Stimulated activated CD8-positive, alpha-beta memory T cell treated with anti-CD3 and anti-CD28 coated beads, Interleukin-2, amount 100 ng/mL, for 1 hour (primary cell): ENCODE results near the gene TFF3.

Experiments
- DNase-seq, 2 donors: peaks; one replicate each; pipeline ENCODE4 v3.0.0-alpha.2; 2020; ENCODE audit warnings: low read depth in 2 of 2

The TFF3 gene, protein sequence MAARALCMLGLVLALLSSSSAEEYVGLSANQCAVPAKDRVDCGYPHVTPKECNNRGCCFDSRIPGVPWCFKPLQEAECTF

GRCh38 chr21:42315296-42315891, at the start of gene TFF3:
Gene TFF3, minus strand, starts transcription at chr21:42315409. Its CDS starts 35 bp downstream, at chr21:42315374.
- DNase-seq = no peak

- DNase-seq = no peak
Measured at GRCh38 chr21:42364304-42364865, 49.2 kb upstream of the TFF3 start.

GRCh38 chr21:42363312-42363711, 48.1 kb upstream of the TFF3 start:
- no peak for DNase-seq

- no peak for DNase-seq
Measured at GRCh38 chr21:42362700-42363099, 47.5 kb upstream of the TFF3 start.

- no peak for DNase-seq
Measured at GRCh38 chr21:42362198-42362597, 47.0 kb upstream of the TFF3 start.

DNA sequence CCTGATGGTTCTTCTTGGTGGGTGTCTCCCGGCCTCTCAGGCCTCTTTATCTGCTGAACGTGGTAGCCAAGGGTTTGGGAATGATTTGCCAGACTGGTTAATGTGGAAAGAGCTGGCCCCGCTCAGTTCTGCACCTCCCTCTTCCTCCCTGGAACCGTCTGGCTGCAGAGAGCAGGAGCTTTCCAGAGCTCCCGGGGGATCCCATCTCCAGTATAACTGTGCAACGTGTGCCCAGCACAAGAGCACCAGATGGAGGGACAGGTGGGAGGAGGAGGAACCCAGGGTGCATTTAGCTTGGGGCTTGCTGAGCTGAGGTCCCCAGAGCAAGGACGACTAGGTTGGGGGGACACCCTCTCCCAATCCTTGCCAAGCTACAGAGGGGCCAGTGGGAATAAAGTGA, 46.1 kb upstream of the TFF3 start:
- DNase-seq = no peak

DNA sequence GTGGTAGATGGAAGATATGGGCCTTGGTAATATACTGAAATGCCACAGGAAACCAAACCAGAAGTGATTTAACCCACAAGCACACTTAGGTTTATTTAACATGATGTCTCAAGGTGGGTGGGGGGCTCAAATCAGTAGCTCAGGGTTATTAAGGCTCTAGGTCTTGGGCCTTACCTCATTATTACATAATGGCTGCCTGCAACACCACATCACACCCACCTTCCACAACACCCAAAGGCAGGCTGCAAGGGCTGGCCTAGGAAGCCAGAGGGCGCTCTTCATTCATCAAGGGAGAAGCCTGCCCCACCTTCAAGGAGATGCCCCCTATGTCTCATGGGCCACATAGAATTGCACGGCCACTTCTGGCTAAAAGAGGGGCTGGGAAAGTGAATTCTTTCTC, 45.1 kb upstream of the TFF3 start:
- DNase-seq = no peak

DNA sequence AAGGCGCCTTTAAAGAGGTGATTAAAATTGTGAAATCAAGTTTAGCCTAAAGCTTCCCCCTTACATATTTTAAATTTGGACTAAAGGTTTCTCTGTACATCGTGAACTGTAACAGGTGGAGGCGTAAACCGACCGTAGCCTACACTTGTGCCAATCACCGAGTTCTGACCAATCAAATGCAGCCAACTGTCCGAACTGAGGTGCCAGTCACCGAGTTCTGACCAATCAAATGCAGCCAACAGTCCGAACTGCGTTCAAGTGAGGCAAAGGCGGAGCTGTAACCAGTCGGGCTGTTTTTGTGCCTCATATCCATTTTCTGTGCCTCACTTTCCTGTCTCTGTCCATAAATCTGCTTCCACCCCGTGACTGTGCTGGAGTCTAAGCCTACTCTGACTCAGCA, 43.7 kb upstream of the TFF3 start:
- no peak for DNase-seq

- no peak for DNase-seq
Measured at GRCh38 chr21:42358261-42358660, 43.1 kb upstream of the TFF3 start.

- DNase-seq = no peak
Measured at GRCh38 chr21:42357307-42357706, 42.1 kb upstream of the TFF3 start.

DNA sequence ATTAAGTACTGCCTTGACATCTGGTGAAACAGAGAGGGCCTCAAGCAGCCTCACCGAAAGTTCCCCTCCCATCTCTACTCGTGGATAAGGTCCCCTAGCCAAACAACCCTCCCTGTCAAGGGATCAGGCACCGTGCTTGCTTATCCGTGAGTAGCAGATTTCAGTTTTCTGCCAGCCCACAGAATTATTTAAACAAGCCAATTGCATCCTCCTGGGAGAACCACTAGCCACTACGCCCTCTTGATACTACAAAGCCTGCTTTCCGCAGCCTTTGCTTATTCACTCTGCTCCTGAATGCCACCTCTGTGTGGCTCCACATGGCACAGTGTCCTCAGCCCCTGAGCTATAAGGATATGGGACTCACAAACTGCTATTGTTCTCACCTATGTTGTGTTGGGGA, 41.4 kb upstream of the TFF3 start:
- DNase-seq = no peak

DNA sequence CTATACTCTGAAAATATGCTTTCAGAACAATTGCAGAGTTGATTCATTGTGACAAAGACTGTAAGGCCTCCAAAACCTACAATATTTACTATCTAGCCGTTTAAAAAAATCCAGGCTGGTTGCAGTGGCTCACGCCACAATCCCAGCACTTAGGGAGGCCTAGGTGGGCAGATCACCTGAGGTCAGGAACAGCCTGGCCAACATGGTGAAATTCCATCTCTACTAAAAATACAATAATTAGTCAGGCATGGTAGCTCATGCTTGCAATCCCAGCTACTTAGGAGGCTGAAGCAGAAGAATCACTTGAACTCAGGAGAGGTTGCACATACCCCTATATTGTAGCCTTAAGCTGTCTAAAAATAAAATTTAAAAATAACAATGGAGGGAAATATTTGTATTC, 40.8 kb upstream of the TFF3 start:
- no peak for DNase-seq

DNA sequence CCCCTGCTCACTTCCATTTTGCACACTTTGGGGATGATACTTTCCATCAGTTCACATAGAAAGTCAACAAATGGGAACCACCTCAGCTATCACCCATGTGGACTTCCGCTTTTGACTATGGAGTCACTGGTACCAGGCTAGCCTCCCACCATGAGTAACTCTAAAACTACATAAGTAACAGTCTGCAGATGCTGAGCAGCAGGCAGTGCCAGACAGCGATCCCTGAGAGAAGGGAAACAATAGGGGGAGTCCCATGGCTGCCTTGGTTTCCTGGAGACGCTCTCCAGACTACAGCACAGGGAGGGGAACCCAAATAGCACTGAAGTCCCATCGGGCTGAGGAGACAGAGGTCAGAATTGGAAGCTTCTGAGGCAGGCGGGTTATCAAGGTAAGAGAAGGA, 38.4 kb upstream of the TFF3 start:
- DNase-seq = no peak

DNA sequence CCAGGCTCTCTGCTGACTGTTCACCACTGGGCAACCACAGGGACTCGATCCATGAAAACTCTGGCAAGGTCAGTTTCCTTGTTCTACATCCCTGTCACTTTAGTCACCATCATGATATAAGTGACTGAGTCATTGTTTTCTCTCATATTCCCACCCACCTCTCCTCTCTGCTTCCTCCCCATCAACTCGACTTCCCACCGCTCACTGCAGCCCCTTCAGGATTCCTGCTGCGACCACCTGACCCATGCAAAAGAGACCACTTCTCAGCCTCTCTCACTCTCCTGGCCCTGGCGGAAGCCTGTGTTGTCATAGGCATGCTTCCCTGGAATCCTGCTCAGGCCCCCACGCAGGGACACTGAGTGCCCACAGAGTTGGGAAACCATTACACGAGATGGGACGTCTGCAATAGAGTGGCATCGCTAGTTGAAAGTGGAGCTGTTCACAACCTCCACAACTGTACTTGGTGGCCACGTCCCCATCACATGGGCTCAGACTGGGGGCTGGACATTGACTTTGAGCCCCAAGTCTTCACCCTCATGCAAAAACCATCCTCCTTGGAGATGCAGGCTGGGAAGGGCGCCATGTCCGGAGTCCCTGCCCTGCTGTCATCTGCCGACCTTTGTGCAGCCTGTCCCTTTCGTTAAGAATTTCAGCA, 37.4 kb upstream of the TFF3 start:
- DNase-seq = no peak

DNA sequence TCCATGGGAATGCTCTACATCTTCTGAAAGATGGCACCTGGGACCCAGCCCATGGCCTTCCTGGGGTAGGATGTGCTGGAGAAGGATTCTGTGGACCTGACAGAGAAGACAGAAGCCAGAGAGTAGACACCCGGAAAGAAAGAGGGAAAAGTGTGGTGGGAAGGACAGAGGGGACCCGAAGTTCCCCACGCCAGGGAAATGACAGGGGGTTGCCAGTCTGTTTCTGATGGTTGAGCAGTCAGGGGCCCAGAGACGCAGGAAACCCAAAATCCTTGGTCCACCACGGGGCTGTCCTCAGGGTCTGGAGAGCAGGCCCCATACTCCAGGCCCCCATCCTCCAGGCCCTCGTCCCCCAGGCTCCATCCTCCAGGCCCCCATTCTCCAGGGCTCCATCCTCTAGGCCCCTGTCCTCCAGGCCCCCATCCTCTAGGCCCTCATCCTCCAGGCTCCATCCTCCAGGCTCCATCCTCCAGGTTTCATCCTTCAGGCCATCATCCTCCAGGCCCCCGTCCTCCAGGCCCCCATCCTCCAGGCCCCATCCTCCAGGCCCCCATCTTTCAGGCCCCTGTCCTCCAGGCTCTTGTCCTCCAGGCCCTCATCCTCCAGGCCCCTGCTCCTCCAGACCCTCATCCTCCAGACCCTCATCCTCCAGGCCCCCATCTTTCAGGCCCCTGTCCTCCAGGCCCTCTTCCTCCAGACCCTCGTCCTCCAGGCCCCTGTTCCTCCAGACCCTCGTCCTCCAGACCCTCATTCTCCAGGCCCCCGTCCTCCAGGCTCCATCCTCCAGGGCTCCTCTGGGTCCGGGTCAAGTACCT, 36.6 kb upstream of the TFF3 start:
- no peak for DNase-seq

GRCh38 chr21:42350927-42351426, 35.8 kb upstream of the TFF3 start, which contains the start of gene TFF2:
Gene TFF2, minus strand, starts transcription at chr21:42350994. Its CDS starts 37 bp downstream, at chr21:42350957.
- DNase-seq = no peak

GRCh38 chr21:42350318-42350910, 35.2 kb upstream of the TFF3 start:
- DNase-seq = no peak

DNA sequence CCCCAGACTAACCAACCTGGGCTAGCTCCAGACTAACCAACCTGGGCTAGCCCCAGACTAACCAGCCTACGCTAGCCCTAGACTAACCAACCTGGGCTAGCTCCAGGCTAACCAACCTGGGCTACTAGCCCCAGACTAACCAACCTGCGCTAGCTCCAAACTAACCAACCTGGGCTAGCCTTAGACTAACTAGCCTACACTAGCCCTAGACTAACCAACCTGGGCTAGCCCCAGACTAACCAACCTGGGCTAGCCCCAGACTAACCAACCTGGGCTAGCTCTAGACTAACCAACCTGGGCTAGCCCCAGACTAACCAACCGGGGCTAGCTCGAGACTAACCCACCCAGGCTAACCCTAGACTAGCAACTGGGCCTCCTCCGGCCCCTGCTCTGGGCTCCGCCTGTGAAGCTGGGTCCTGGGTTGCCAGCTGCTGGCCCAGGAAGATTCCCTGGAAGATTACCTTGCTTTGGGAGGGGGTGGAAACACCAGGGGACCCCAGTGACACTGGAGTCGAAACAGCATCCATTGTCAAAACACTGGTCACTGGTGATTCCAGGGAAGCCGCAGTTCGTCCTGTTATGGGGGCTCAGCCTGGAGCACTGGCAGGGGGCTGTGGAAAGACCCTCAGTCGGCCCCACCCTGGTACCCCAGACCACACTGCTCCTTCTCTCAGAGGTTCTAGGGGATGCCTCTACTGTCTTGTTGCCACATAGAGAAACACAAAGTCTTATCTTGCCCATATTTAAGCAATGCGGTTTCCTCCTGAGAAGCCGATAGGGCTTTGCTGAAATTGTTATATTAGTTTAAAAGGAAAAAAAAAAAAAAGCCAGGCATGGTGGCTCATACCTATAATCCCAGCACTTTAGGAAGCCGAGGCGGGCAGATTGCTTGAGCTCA, 34.5 kb upstream of the TFF3 start:
- no peak for DNase-seq

GRCh38 chr21:42348762-42349161, 33.6 kb upstream of the TFF3 start:
- DNase-seq = no peak

- DNase-seq = no peak
Measured at GRCh38 chr21:42347601-42348327, 32.6 kb upstream of the TFF3 start.
